Measurements from ENCODE around the gene HCN2.

HCN2 gene

DNA sequence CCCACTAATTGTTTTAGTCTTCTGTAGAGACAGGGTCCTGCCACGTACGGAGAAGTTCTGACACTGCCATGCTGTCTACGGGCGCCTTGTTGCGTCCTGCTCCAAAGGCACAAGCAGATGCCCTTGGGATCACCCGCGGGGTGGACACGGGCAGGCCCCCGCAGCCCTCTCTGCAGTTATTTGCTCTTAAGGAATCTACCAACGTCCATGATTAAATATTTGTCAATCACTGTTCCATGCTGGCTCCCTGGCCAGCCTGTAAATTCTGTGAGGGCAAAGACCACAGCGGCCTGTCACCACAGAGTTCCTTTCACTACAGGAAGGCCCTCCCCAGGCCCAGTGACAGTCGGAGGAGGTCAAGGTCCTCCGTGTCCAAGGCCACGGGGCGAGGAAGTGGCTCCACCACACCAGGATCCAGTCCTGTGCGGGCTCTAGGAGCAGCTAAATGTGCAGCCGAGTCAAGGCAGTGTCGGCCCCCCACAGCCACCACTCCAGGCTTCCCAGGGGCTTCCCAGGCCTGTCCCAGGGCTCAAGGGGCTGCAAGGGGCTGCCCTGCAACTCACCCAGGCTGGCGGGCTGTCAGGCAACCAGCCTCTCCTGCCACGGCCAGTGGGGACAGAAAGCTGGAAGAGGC, 71.2 kb downstream of the HCN2 start:
- Histone ChIP-seq H3K4me1 (ENCODE audit: insufficient read depth, low read length) (peaks cover 42% of the 10 kb centered on the region), H3K27ac (ENCODE audit: low read depth, low read length) (peak overlapping the region; percentile 84), H3K36me3 (ENCODE audit: insufficient read depth, low read length) (no peaks in the 10 kb centered on the region), H3K27me3 (ENCODE audit: control insufficient read depth in 1 of 2, insufficient read depth in 2 of 2, low read length in 2 of 2) (no peaks in the 10 kb centered on the region), H3K9ac (ENCODE audit: low read length) (peak overlapping the region; percentile 9), H3K4me3 (ENCODE audit: low read depth in 1 of 2, low read length in 2 of 2) (peak overlapping the region in 1 of 2 donors; percentile 64), H3K9me3 (ENCODE audit: low read length) (no peaks in the 10 kb centered on the region)

DNA sequence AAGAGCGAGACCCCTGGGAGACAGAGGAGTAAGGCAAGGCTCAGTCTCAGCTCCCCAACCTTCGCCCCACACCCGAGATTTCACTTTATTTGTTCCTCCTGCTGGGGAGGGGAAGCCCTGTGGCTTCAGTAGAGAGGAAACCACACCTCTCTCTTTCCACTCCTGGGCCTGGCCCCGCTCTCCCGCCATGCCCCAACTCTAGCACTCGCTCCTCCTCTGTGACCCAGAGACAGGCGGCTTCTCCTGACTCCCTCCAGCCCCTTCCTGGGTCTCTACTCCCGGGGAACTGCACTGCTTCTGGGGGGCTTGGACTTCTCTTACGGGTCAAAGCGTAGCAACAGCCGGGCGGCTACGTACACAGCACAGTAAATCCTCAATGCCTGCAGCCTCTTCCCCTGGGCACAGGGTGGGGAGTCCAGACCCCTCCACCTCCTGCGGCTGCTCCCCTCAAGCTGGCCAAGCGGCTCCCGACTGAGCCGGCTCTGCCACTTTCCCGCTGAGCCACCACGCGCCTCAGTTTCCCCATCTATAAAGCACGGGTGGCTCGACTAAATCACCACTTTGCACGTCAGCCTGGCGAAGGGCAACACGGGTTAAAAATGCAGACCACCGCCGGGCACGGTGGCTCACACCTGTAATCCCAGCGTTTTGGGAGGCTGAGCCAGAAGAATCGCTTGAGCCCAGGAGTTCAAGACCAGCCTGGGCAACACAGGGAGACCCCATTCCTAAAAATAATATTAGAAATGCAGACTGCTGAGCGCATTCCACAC, 71.9 kb downstream of the HCN2 start:
- no peaks in the 10 kb centered on the region for H3K9me3 ChIP-seq (ENCODE audit: low read length)
- H3K9ac ChIP-seq (ENCODE audit: low read length): peak overlapping the region; percentile 39
- H3K27me3 ChIP-seq (ENCODE audit: control insufficient read depth in 1 of 2, insufficient read depth in 2 of 2, low read length in 2 of 2): no peaks in the 10 kb centered on the region
- peak overlapping the region; percentile 84 for H3K27ac ChIP-seq (ENCODE audit: low read depth, low read length)
- no peaks in the 10 kb centered on the region for H3K36me3 ChIP-seq (ENCODE audit: insufficient read depth, low read length)
- peaks cover 42% of the 10 kb centered on the region for H3K4me1 ChIP-seq (ENCODE audit: insufficient read depth, low read length)
- H3K4me3 ChIP-seq (ENCODE audit: low read depth in 1 of 2, low read length in 2 of 2): peak overlapping the region; percentile 64 to 99

- Histone ChIP-seq H3K27me3 (ENCODE audit: control insufficient read depth in 1 of 2, insufficient read depth in 2 of 2, low read length in 2 of 2) (no peaks in the 10 kb centered on the region), H3K9ac (ENCODE audit: low read length) (peak overlapping the region; percentile 39), H3K4me1 (ENCODE audit: insufficient read depth, low read length) (peaks cover 42% of the 10 kb centered on the region), H3K36me3 (ENCODE audit: insufficient read depth, low read length) (no peaks in the 10 kb centered on the region), H3K27ac (ENCODE audit: low read depth, low read length) (peak overlapping the region; percentile 84), H3K9me3 (ENCODE audit: low read length) (no peaks in the 10 kb centered on the region), H3K4me3 (ENCODE audit: low read depth in 1 of 2, low read length in 2 of 2) (peak overlapping the region; percentile 64 to 99)
Observed at GRCh38 chr19:662207-662961, 72.7 kb downstream of the HCN2 start.

GRCh38 chr19:662962-663681, 73.4 kb downstream of the HCN2 start, which contains the start of gene RNF126:
RNF126 (minus strand) TSS chr19:663214; CDS start chr19:663121, 93 bp downstream.
- H3K9ac ChIP-seq (ENCODE audit: low read length): peak within 1 kb of the TSS; percentile 39
- H3K27ac ChIP-seq (ENCODE audit: low read depth, low read length): peak within 1 kb of the TSS; percentile 94
- H3K4me3 ChIP-seq (ENCODE audit: low read depth in 1 of 2, low read length in 2 of 2): peak within 1 kb of the TSS; percentile 65 to 99
- H3K9me3 ChIP-seq (ENCODE audit: low read length): no peaks in the 10 kb centered on the region
- no peaks in the 10 kb centered on the region for H3K36me3 ChIP-seq (ENCODE audit: insufficient read depth, low read length)
- H3K27me3 ChIP-seq (ENCODE audit: control insufficient read depth in 1 of 2, insufficient read depth in 2 of 2, low read length in 2 of 2): no peaks in the 10 kb centered on the region
- H3K4me1 ChIP-seq (ENCODE audit: insufficient read depth, low read length): peaks cover 42% of the 10 kb centered on the region

GRCh38 chr19:663682-664117, 74.0 kb downstream of the HCN2 start:
- Histone ChIP-seq H3K9ac (ENCODE audit: low read length) (peak overlapping the region; percentile 39), H3K9me3 (ENCODE audit: low read length) (no peaks in the 10 kb centered on the region), H3K4me1 (ENCODE audit: insufficient read depth, low read length) (peaks cover 40% of the 10 kb centered on the region), H3K27me3 (ENCODE audit: control insufficient read depth in 1 of 2, insufficient read depth in 2 of 2, low read length in 2 of 2) (no peaks in the 10 kb centered on the region), H3K4me3 (ENCODE audit: low read depth in 1 of 2, low read length in 2 of 2) (peak overlapping the region; percentile 65 to 71), H3K27ac (ENCODE audit: low read depth, low read length) (peak overlapping the region; percentile 94), H3K36me3 (ENCODE audit: insufficient read depth, low read length) (no peaks in the 10 kb centered on the region)

DNA sequence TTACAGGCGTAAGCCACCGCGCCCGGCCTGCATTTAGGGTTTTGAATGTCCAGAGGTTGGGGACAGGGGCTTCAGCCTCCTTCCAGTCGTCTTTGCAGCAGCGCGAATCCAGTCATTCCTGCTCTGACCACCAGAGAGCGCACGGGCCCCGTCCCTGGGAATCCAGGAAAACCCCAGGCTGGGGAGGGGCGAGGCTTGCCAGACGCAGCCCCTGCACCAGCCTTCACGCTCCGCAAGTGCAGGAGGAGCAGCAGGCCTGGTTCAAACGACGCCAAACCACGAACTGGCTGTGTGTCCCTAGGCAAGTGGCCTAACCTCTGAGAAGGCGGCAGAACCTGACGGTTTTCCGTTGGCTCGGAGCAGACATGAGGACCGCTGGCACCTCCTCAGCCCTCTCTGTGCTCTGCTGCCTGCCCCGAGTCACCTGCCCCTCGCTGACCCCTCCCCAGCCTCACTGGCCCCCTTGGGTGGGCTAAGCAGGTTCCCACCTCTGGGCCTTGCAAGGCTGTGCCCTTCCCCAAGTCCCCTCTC, 75.3 kb downstream of the HCN2 start:
- H3K9me3 ChIP-seq (ENCODE audit: low read length): no peaks in the 10 kb centered on the region
- H3K36me3 ChIP-seq (ENCODE audit: insufficient read depth, low read length): no peaks in the 10 kb centered on the region
- no peak overlapping the region for H3K9ac ChIP-seq (ENCODE audit: low read length)
- H3K27me3 ChIP-seq (ENCODE audit: control insufficient read depth in 1 of 2, insufficient read depth in 2 of 2, low read length in 2 of 2): no peaks in the 10 kb centered on the region
- H3K27ac ChIP-seq (ENCODE audit: low read depth, low read length): no peak overlapping the region
- peak overlapping the region in 1 of 2 donors; percentile 41 for H3K4me3 ChIP-seq (ENCODE audit: low read depth in 1 of 2, low read length in 2 of 2)
- peaks cover 38% of the 10 kb centered on the region for H3K4me1 ChIP-seq (ENCODE audit: insufficient read depth, low read length)
